MCF 10A (cell line): ENCODE measurements around the gene SPATA31C1. TPM values are rescaled to one million over a fixed set of nuclear protein-coding genes. Genes with fewer than 3 reads are reported as not detected.

Experiments
- BruUV-seq: library from RNA; stranded (reverse); fragments of 400-500 nt; replicated peaks from 2 replicates; lab custom pipeline; 2021; lab: Mats Ljungman, UMichigan
- CTCF ChIA-PET: fragments of 300-600 bp; sonication (Branson Sonifier 250); formaldehyde crosslinking; extraction: SDS; loops from one replicate; lab custom pipeline; 2021; ENCODE audit warnings: antibody characterized with exemption, inconsistent platforms; lab: Yijun Ruan, JAX
- POLR2A ChIA-PET: fragments of 300-600, 350-650 bp; sonication (Branson Sonifier 250); formaldehyde crosslinking; extraction: SDS; loops from one replicate; lab custom pipeline; 2020; ENCODE audit warnings: antibody characterized with exemption, inconsistent platforms; lab: Yijun Ruan, JAX
- DNase-seq: peaks from one replicate; pipeline ENCODE4 v3.0.0-alpha.2; 2018; ENCODE audit not compliant: unreplicated experiment
- H3K27ac Mint-ChIP-seq: one replicate; pipeline ENCODE4 v1.8.0; 2022; ENCODE audit warnings: mild to moderate bottlenecking, low read depth, mixed read lengths; ENCODE audit not compliant: unreplicated experiment
- H3K27me3 Mint-ChIP-seq: one replicate; pipeline ENCODE4 v1.8.0; 2022; ENCODE audit warnings: mixed read lengths; ENCODE audit not compliant: insufficient read depth, unreplicated experiment
- H3K36me3 Mint-ChIP-seq: one replicate; pipeline ENCODE4 v1.8.0; 2022; ENCODE audit warnings: mild to moderate bottlenecking, moderate library complexity, mixed read lengths; ENCODE audit not compliant: insufficient read depth, unreplicated experiment
- H3K4me1 Mint-ChIP-seq: one replicate; pipeline ENCODE4 v1.8.0; 2022; ENCODE audit warnings: mixed read lengths; ENCODE audit not compliant: insufficient read depth, unreplicated experiment
- H3K4me3 Mint-ChIP-seq: one replicate; pipeline ENCODE4 v1.8.0; 2022; ENCODE audit warnings: mild to moderate bottlenecking, moderate library complexity, mixed read lengths; ENCODE audit not compliant: unreplicated experiment
- H3K9me3 Mint-ChIP-seq: one replicate; pipeline ENCODE4 v1.8.0; 2022; ENCODE audit warnings: mixed read lengths; ENCODE audit not compliant: unreplicated experiment
- CTCF ChIP-seq: fragments of 200-600 bp; IDR thresholded peaks from one replicate; pipeline ENCODE4 v1.8.0; 2022; ENCODE audit warnings: antibody characterized with exemption, mild to moderate bottlenecking; ENCODE audit not compliant: unreplicated experiment
- intact Hi-C: fragments of 100-400 bp; cut with micrococcal nuclease; formaldehyde crosslinking; loops from 2 replicates; pipeline ENCODE4 v1.14.1; 2022
- total RNA-seq: library from RNA; stranded (reverse); gene quantifications from 2 replicates; pipeline ENCODE4 v1.2.3, GENCODE V29; 2022

The SPATA31C1 gene
- total RNA-seq, 1 experiment from 2014 or later = not detected

- CTCF ChIA-PET = no interaction called here
- intact Hi-C loops = no loop called here
- no peak for DNase-seq
- Mint-ChIP-seq H3K4me1 (peaks cover 6% of the 10 kb centered on the region), H3K9me3 (no peaks in the 10 kb centered on the region), H3K4me3 (no peak overlapping the region), H3K27me3 (no peaks in the 10 kb centered on the region), H3K36me3 (no peaks in the 10 kb centered on the region), H3K27ac (no peak overlapping the region)
- POLR2A ChIA-PET = no interaction called here
- no peak for TF ChIP-seq CTCF
- BruUV-seq = no TSS peak
Observed at GRCh38 chr9:87880116-87880515, 37.6 kb upstream of the SPATA31C1 start.

GRCh38 chr9:87880683-87881082 lies 37.1 kb upstream of the SPATA31C1 start:
- intact Hi-C loops = no loop called here
- DNase-seq = no peak
- TF ChIP-seq CTCF = no peak
- CTCF ChIA-PET = no interaction called here
- H3K4me1 Mint-ChIP-seq = peaks cover 6% of the 10 kb centered on the region
- no peaks in the 10 kb centered on the region for H3K27me3 Mint-ChIP-seq
- no peak overlapping the region for H3K4me3 Mint-ChIP-seq
- no peaks in the 10 kb centered on the region for H3K36me3 Mint-ChIP-seq
- BruUV-seq = no TSS peak
- no peak overlapping the region for H3K27ac Mint-ChIP-seq
- H3K9me3 Mint-ChIP-seq = no peaks in the 10 kb centered on the region
- POLR2A ChIA-PET = no interaction called here

GRCh38 chr9:87882627-87883026 lies 35.1 kb upstream of the SPATA31C1 start, which contains the start of gene SPATA31E1:
Gene SPATA31E1, plus strand, starts transcription at chr9:87882877. Its CDS starts 15 bp downstream, at chr9:87882892.
- H3K36me3 Mint-ChIP-seq = no peaks in the 10 kb centered on the region
- no peak for DNase-seq
- H3K4me3 Mint-ChIP-seq = no peak within 1 kb of the TSS
- no TSS peak for BruUV-seq
- no peaks in the 10 kb centered on the region for H3K27me3 Mint-ChIP-seq
- CTCF ChIA-PET = no interaction called here
- intact Hi-C loops = no loop called here
- peaks cover 6% of the 10 kb centered on the region for H3K4me1 Mint-ChIP-seq
- no peak within 1 kb of the TSS for H3K27ac Mint-ChIP-seq
- no peaks in the 10 kb centered on the region for H3K9me3 Mint-ChIP-seq
- POLR2A ChIA-PET = interaction anchor here (0.6 kb wide), 1 partner anchor 29 kb away, joined by 3 read pairs; no protein-coding TSS in a partner anchor
- no peak for TF ChIP-seq CTCF

GRCh38 chr9:87883274-87883673 lies 34.5 kb upstream of the SPATA31C1 start:
- POLR2A ChIA-PET = interaction anchor here (0.6 kb wide), 1 partner anchor 28 kb away, joined by 3 read pairs; no protein-coding TSS in a partner anchor
- no peaks in the 10 kb centered on the region for H3K9me3 Mint-ChIP-seq
- no peak overlapping the region for H3K4me3 Mint-ChIP-seq
- H3K27me3 Mint-ChIP-seq = no peaks in the 10 kb centered on the region
- CTCF ChIA-PET = interaction anchor here (0.6 to 0.7 kb wide), 2 partner anchors 67 to 987 kb away, joined by 3 read pairs; no protein-coding TSS in a partner anchor
- BruUV-seq = no TSS peak
- peaks cover 6% of the 10 kb centered on the region for H3K4me1 Mint-ChIP-seq
- no peak for TF ChIP-seq CTCF
- H3K36me3 Mint-ChIP-seq = no peaks in the 10 kb centered on the region
- intact Hi-C loops = no loop called here
- DNase-seq = no peak
- H3K27ac Mint-ChIP-seq = no peak overlapping the region
